ENCODE results near the gene RNF115. TPM values are rescaled to one million over a fixed set of nuclear protein-coding genes. Genes with fewer than 3 reads are reported as not detected.

Gene RNF115
- total RNA-seq, 1 experiment from 2014 or later = 17.5 TPM

- Histone ChIP-seq H3K4me3 (ENCODE audit: low read depth, low read length) (no peak overlapping the region), H3K4me1 (peaks cover 51% of the 10 kb centered on the region), H3K36me3 (ENCODE audit: control insufficient read depth, insufficient read depth, low read length) (no peaks in the 10 kb centered on the region; the same call in 1 of the 2 replicates), H3K9me3 (no peaks in the 10 kb centered on the region), H3K27me3 (replicated peaks; ENCODE audit: control insufficient read depth, insufficient read depth, low read length) (no peaks in the 10 kb centered on the region)
- peak overlapping the region; percentile 93 for H3K27ac Mint-ChIP-seq (ENCODE audit: unreplicated experiment)
- intact Hi-C loops (cut with micrococcal nuclease; ENCODE audit: unreplicated experiment) = loop anchor here (5.0 kb wide), 1 partner anchor 40 kb away; the partner anchor contains the start of genes POLR3C and RNF115
- peak overlapping the region; percentile 49 for H3K4me3 Mint-ChIP-seq (ENCODE audit: unreplicated experiment)
- H3K27me3 Mint-ChIP-seq (ENCODE audit: insufficient read depth, unreplicated experiment) = no peaks in the 10 kb centered on the region
- TF ChIP-seq CTCF (IDR thresholded peaks at IDR 0.05; ENCODE audit: insufficient read depth in 1 of 2, low read depth in 1 of 2, low read length in 1 of 2, severe bottlenecking in 1 of 2, unreplicated experiment in 1 of 2) = no peak
- peaks cover 17% of the 10 kb centered on the region for H3K36me3 Mint-ChIP-seq (ENCODE audit: insufficient read depth, unreplicated experiment)
- H3K9me3 Mint-ChIP-seq (ENCODE audit: unreplicated experiment) = no peaks in the 10 kb centered on the region
- BruUV-seq (replicated peaks) = no TSS peak
- ChIA-PET POLR2A (interaction anchor here (0.6 kb wide), 1 partner anchor 21 kb away, joined by 3 read pairs; no protein-coding TSS in a partner anchor), CTCF (no interaction called here)
- DNase-seq = peak in 1 of 2 experiments; percentile 21
- H3K4me1 Mint-ChIP-seq (ENCODE audit: low read depth, unreplicated experiment) = peaks cover 41% of the 10 kb centered on the region
These were observed 41.4 kb downstream of the RNF115 start for GRCh38 chr1:145782272-145783099.

GRCh38 chr1:145778146-145778540 is 45.8 kb downstream of the RNF115 start:
- no TSS peak for BruUV-seq (replicated peaks)
- H3K27me3 ChIP-seq (replicated peaks; ENCODE audit: control insufficient read depth, insufficient read depth, low read length) = no peaks in the 10 kb centered on the region
- Mint-ChIP-seq H3K36me3 (ENCODE audit: insufficient read depth, unreplicated experiment) (peaks cover 27% of the 10 kb centered on the region), H3K27ac (ENCODE audit: unreplicated experiment) (no peak overlapping the region), H3K4me3 (ENCODE audit: unreplicated experiment) (no peak overlapping the region), H3K4me1 (ENCODE audit: low read depth, unreplicated experiment) (peaks cover 26% of the 10 kb centered on the region), H3K9me3 (ENCODE audit: unreplicated experiment) (no peaks in the 10 kb centered on the region), H3K27me3 (ENCODE audit: insufficient read depth, unreplicated experiment) (no peaks in the 10 kb centered on the region)
- POLR2A ChIA-PET = no interaction called here
- CTCF ChIA-PET = no interaction called here
- no peak for DNase-seq
- no peak for TF ChIP-seq CTCF (IDR thresholded peaks at IDR 0.05; ENCODE audit: insufficient read depth in 1 of 2, low read depth in 1 of 2, low read length in 1 of 2, severe bottlenecking in 1 of 2, unreplicated experiment in 1 of 2)
- H3K36me3 ChIP-seq (ENCODE audit: control insufficient read depth, insufficient read depth, low read length) = no peaks in the 10 kb centered on the region; the same call in 1 of the 2 replicates
- intact Hi-C loops (cut with micrococcal nuclease; ENCODE audit: unreplicated experiment) = no loop called here
- H3K9me3 ChIP-seq = no peaks in the 10 kb centered on the region
- H3K4me1 ChIP-seq = peaks cover 13% of the 10 kb centered on the region
- H3K4me3 ChIP-seq (ENCODE audit: low read depth, low read length) = no peak overlapping the region

GRCh38 chr1:145777357-145778145 is 46.3 kb downstream of the RNF115 start:
- Mint-ChIP-seq H3K9me3 (ENCODE audit: unreplicated experiment) (no peaks in the 10 kb centered on the region), H3K27me3 (ENCODE audit: insufficient read depth, unreplicated experiment) (no peaks in the 10 kb centered on the region), H3K36me3 (ENCODE audit: insufficient read depth, unreplicated experiment) (peaks cover 24% of the 10 kb centered on the region), H3K4me1 (ENCODE audit: low read depth, unreplicated experiment) (peaks cover 23% of the 10 kb centered on the region), H3K27ac (ENCODE audit: unreplicated experiment) (no peak overlapping the region), H3K4me3 (ENCODE audit: unreplicated experiment) (no peak overlapping the region)
- intact Hi-C loops (cut with micrococcal nuclease; ENCODE audit: unreplicated experiment) = no loop called here
- BruUV-seq (replicated peaks) = no TSS peak
- ChIA-PET POLR2A (no interaction called here), CTCF (no interaction called here)
- Histone ChIP-seq H3K27me3 (replicated peaks; ENCODE audit: control insufficient read depth, insufficient read depth, low read length) (no peaks in the 10 kb centered on the region), H3K9me3 (no peaks in the 10 kb centered on the region), H3K4me1 (peaks cover 7% of the 10 kb centered on the region), H3K4me3 (ENCODE audit: low read depth, low read length) (no peak overlapping the region), H3K36me3 (ENCODE audit: control insufficient read depth, insufficient read depth, low read length) (no peaks in the 10 kb centered on the region; the same call in 1 of the 2 replicates)
- TF ChIP-seq CTCF (IDR thresholded peaks at IDR 0.05; ENCODE audit: insufficient read depth in 1 of 2, low read depth in 1 of 2, low read length in 1 of 2, severe bottlenecking in 1 of 2, unreplicated experiment in 1 of 2) = no peak
- DNase-seq = no peak

All from Caco-2 (cell line).